Nephron (organoid): ENCODE measurements around the gene LINGO4.

ENCODE experiments used
- H3K27ac Mint-ChIP-seq, 3 experiments: 2 replicates each; pipeline ENCODE4 v1.8.0; 2020; ENCODE audit warnings: mixed read lengths in 3 of 3, mild to moderate bottlenecking in 2 of 3, moderate library complexity in 1 of 3
- H3K27me3 Mint-ChIP-seq: 2 replicates; pipeline ENCODE4 v1.8.0; 2021; ENCODE audit warnings: low read depth, mild to moderate bottlenecking, moderate library complexity, mixed read lengths
- H3K36me3 Mint-ChIP-seq: 2 replicates; pipeline ENCODE4 v1.8.0; 2020; ENCODE audit warnings: low read depth, mixed read lengths
- H3K4me1 Mint-ChIP-seq: 2 replicates; pipeline ENCODE4 v1.8.0; 2020; ENCODE audit warnings: mixed read lengths
- H3K4me3 Mint-ChIP-seq, 3 experiments: 2 replicates each; pipeline ENCODE4 v1.8.0; 2020; ENCODE audit warnings: mild to moderate bottlenecking in 3 of 3, mixed read lengths in 3 of 3, moderate library complexity in 2 of 3
- H3K9me3 Mint-ChIP-seq: 2 replicates; pipeline ENCODE4 v1.8.0; 2020; ENCODE audit warnings: mixed read lengths
- CTCF ChIP-seq, 3 experiments: fragments of 200-600 bp; sonication (generic); IDR thresholded peaks; one replicate each; pipeline ENCODE4 v1.5.0; 2021; ENCODE audit warnings: antibody characterized with exemption in 3 of 3; ENCODE audit not compliant: unreplicated experiment in 3 of 3

LINGO4 gene

GRCh38 chr1:151823175-151823574, 18.0 kb upstream of the LINGO4 start:
- no peak overlapping the region for H3K4me3 Mint-ChIP-seq
- H3K4me1 Mint-ChIP-seq = peaks cover 23% of the 10 kb centered on the region
- peaks cover 19% of the 10 kb centered on the region for H3K27me3 Mint-ChIP-seq
- no peaks in the 10 kb centered on the region for H3K36me3 Mint-ChIP-seq
- no peak for TF ChIP-seq CTCF (IDR thresholded peaks at IDR 0.05; ENCODE audit: unreplicated experiment in 3 of 3)
- no peak overlapping the region for H3K27ac Mint-ChIP-seq
- no peaks in the 10 kb centered on the region for H3K9me3 Mint-ChIP-seq

GRCh38 chr1:151822404-151822803, 17.2 kb upstream of the LINGO4 start:
- Mint-ChIP-seq H3K27me3 (peaks cover 22% of the 10 kb centered on the region), H3K4me1 (peaks cover 24% of the 10 kb centered on the region), H3K36me3 (no peaks in the 10 kb centered on the region), H3K9me3 (no peaks in the 10 kb centered on the region), H3K27ac (no peak overlapping the region), H3K4me3 (no peak overlapping the region)
- TF ChIP-seq CTCF (IDR thresholded peaks at IDR 0.05; ENCODE audit: unreplicated experiment in 3 of 3) = no peak

- Mint-ChIP-seq H3K9me3 (no peaks in the 10 kb centered on the region), H3K4me3 (no peak overlapping the region), H3K27ac (no peak overlapping the region), H3K27me3 (peaks cover 32% of the 10 kb centered on the region), H3K36me3 (no peaks in the 10 kb centered on the region), H3K4me1 (peaks cover 27% of the 10 kb centered on the region)
- no peak for TF ChIP-seq CTCF (IDR thresholded peaks at IDR 0.05; ENCODE audit: unreplicated experiment in 3 of 3)
Measured at GRCh38 chr1:151820940-151821339, 15.7 kb upstream of the LINGO4 start.

- Mint-ChIP-seq H3K9me3 (no peaks in the 10 kb centered on the region), H3K27me3 (peaks cover 31% of the 10 kb centered on the region)
Measured at GRCh38 chr1:151819976-151820623, 14.9 kb upstream of the LINGO4 start.

GRCh38 chr1:151819227-151819835, 14.1 kb upstream of the LINGO4 start:
- H3K27ac Mint-ChIP-seq = no peak overlapping the region
- peaks cover 11% of the 10 kb centered on the region for H3K4me1 Mint-ChIP-seq
- no peaks in the 10 kb centered on the region for H3K36me3 Mint-ChIP-seq
- H3K4me3 Mint-ChIP-seq = no peak overlapping the region
- no peak for TF ChIP-seq CTCF (IDR thresholded peaks at IDR 0.05; ENCODE audit: unreplicated experiment in 3 of 3)
- H3K9me3 Mint-ChIP-seq = no peaks in the 10 kb centered on the region
- H3K27me3 Mint-ChIP-seq = peaks cover 29% of the 10 kb centered on the region

More at GRCh38 chr1:151819976-151820623, 14.9 kb upstream of the LINGO4 start:
- Mint-ChIP-seq H3K4me1 (peaks cover 19% of the 10 kb centered on the region), H3K36me3 (no peaks in the 10 kb centered on the region), H3K27ac (no peak overlapping the region), H3K4me3 (no peak overlapping the region)
- TF ChIP-seq CTCF (IDR thresholded peaks at IDR 0.05; ENCODE audit: unreplicated experiment in 3 of 3) = no peak

GRCh38 chr1:151817353-151817730, 12.1 kb upstream of the LINGO4 start:
- no peak for TF ChIP-seq CTCF (IDR thresholded peaks at IDR 0.05; ENCODE audit: unreplicated experiment in 3 of 3)
- Mint-ChIP-seq H3K36me3 (no peaks in the 10 kb centered on the region), H3K9me3 (no peaks in the 10 kb centered on the region), H3K4me3 (peak overlapping the region in 1 of 3 experiments; percentile 37), H3K4me1 (peaks cover 11% of the 10 kb centered on the region), H3K27ac (no peak overlapping the region), H3K27me3 (peaks cover 35% of the 10 kb centered on the region)
